ENCODE results near the gene LTBP4. TPM values are rescaled to one million over a fixed set of nuclear protein-coding genes. Genes with fewer than 3 reads are reported as not detected.

Gene LTBP4
- total RNA-seq, 6 experiments from 2014 or later: 19.3 to 40.8 (median 34.4) TPM

GRCh38 chr19:40671404-40671803, 70.2 kb downstream of the LTBP4 start:
- DNase-seq (no peak), ATAC-seq (no peak)
- Histone ChIP-seq H3K27me3 (no peaks in the 10 kb centered on the region), H3K9me3 (no peaks in the 10 kb centered on the region), H3K4me1 (no peaks in the 10 kb centered on the region), H3K4me3 (no peak overlapping the region), H3K36me3 (peaks cover 0 to 63% (median 4%) of the 10 kb centered on the region in 4 donors), H3K27ac (no peak overlapping the region)
- no CpG with 5 or more reads among the region's 9 CpGs for WGBS (ENCODE audit: insufficient coverage, low coverage, low lambda C conversion rate, missing lambda C conversion rate)
- no peak for TF ChIP-seq POLR2A (IDR thresholded peaks at IDR 0.05)
- no peak for TF ChIP-seq CTCF (IDR thresholded peaks at IDR 0.05)
- intact Hi-C loops (cut with DNase I): no loop called here

DNA sequence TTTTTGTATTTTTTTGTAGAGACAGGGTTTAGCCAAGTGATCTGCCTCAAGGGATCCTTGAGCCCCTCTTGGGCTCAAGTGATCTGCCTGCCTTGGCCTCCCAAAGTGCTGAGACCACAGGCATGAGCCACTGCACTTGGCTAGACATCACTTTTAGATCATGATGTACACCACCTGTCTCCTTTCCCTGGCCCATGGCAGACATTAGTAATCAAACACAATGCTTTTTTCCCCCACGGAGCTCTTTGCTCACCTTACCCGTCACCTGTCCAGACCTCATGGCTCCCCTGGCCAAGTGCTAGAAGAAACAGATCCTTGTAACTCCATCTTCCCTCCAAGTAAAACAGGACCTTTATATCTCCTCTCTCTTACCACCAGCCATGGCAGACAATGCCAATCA, 70.9 kb downstream of the LTBP4 start:
- intact Hi-C loops (cut with DNase I): no loop called here
- H3K36me3 ChIP-seq: peaks cover 0 to 66% (median 4%) of the 10 kb centered on the region in 4 donors

GRCh38 chr19:40672573-40673299, 71.6 kb downstream of the LTBP4 start:
- Histone ChIP-seq H3K9me3 (no peaks in the 10 kb centered on the region), H3K4me1 (no peaks in the 10 kb centered on the region), H3K36me3 (peaks cover 0 to 73% (median 4%) of the 10 kb centered on the region in 4 donors), H3K27ac (no peak overlapping the region), H3K4me3 (no peak overlapping the region), H3K27me3 (no peaks in the 10 kb centered on the region)
- WGBS (ENCODE audit: insufficient coverage, low coverage, low lambda C conversion rate, missing lambda C conversion rate): 88% methylated on average over 3 of the region's 7 CpGs
- no peak for TF ChIP-seq POLR2A (IDR thresholded peaks at IDR 0.05)
- no peak for TF ChIP-seq CTCF (IDR thresholded peaks at IDR 0.05)
- intact Hi-C loops (cut with DNase I): no loop called here
- ATAC-seq (no peak), DNase-seq (no peak)

More for the DNA sequence above, 70.9 kb downstream of the LTBP4 start:
- TF ChIP-seq POLR2A (IDR thresholded peaks at IDR 0.05) (no peak), CTCF (IDR thresholded peaks at IDR 0.05) (no peak)
- WGBS (ENCODE audit: insufficient coverage, low coverage, low lambda C conversion rate, missing lambda C conversion rate): 100% methylated on average over 2 of the region's 2 CpGs
- no peaks in the 10 kb centered on the region for H3K4me1 ChIP-seq
- H3K27ac ChIP-seq: no peak overlapping the region
- H3K4me3 ChIP-seq: no peak overlapping the region
- DNase-seq (no peak), ATAC-seq (no peak)
- no peaks in the 10 kb centered on the region for H3K27me3 ChIP-seq
- H3K9me3 ChIP-seq: no peaks in the 10 kb centered on the region

DNA sequence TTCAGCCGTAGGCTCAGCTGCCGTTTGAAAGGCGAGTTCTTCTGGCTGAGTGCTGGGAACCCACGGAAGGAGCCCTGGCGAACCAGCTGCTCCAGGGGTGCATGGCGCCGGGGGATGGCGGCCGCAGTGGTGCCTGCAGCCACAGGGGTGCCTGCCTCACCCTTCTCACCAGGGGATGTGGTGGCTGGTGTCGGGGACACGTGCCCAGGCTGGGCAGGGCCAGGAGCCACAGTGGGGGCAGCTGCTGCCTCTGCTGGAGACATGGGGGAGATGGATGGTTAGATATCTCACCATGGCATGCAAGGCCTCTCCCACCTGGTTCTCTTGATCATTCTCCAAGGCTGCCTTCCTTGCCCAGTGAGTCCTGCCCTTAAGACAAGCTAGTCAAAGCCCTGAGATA, 72.2 kb downstream of the LTBP4 start:
- ATAC-seq (no peak), DNase-seq (no peak)
- Histone ChIP-seq H3K36me3 (peaks cover 0 to 75% (median 4%) of the 10 kb centered on the region in 4 donors), H3K4me1 (no peaks in the 10 kb centered on the region), H3K27me3 (no peaks in the 10 kb centered on the region), H3K4me3 (no peak overlapping the region), H3K9me3 (no peaks in the 10 kb centered on the region), H3K27ac (no peak overlapping the region)
- intact Hi-C loops (cut with DNase I): no loop called here
- WGBS (ENCODE audit: insufficient coverage, low coverage, low lambda C conversion rate, missing lambda C conversion rate): 93% methylated on average over 3 of the region's 11 CpGs
- TF ChIP-seq POLR2A (IDR thresholded peaks at IDR 0.05): no peak
- no peak for TF ChIP-seq CTCF (IDR thresholded peaks at IDR 0.05)
